K562 (cell line): ENCODE data around the gene FAAH. TPM values are rescaled to one million over a fixed set of nuclear protein-coding genes. Genes with fewer than 3 reads are reported as not detected.

Experiments used
- ATF7 ChIP-seq: fragments of 450-650 bp; IDR thresholded peaks from 2 replicates; pipeline ENCODE4 v1.7.1; 2014; ENCODE audit warnings: mild to moderate bottlenecking, moderate library complexity
- ETV1 ChIP-seq: fragments of 450-650 bp; conservative IDR thresholded peaks from 2 replicates; pipeline ENCODE4 v1.6.1; 2016; ENCODE audit warnings: missing genetic modification characterization, control low read depth, low read depth, missing compliant biosample characterization
- EWSR1 ChIP-seq: fragments of 450-650 bp; IDR thresholded peaks from 2 replicates; pipeline ENCODE4 v1.6.1; 2018; ENCODE audit warnings: borderline replicate concordance, mild to moderate bottlenecking, low read depth, moderate library complexity; ENCODE audit not compliant: partially characterized antibody
- MIER1 ChIP-seq: fragments of 450-650 bp; IDR thresholded peaks from 2 replicates; pipeline ENCODE4 v1.6.1; 2016; ENCODE audit warnings: antibody characterized with exemption, mild to moderate bottlenecking, low read depth
- NFE2 ChIP-seq: IDR thresholded peaks from 2 replicates; pipeline ENCODE4 v1.6.1; 2014; ENCODE audit warnings: antibody characterized with exemption, low read depth
- PYGO2 ChIP-seq: fragments of 450-650 bp; IDR thresholded peaks from 2 replicates; pipeline ENCODE4 v1.6.1; 2016; ENCODE audit warnings: mild to moderate bottlenecking, missing genetic modification characterization, moderate library complexity, missing compliant biosample characterization
- SP1 ChIP-seq: sonication (generic); formaldehyde crosslinking; IDR thresholded peaks from 2 replicates; pipeline ENCODE4 v1.8.1; 2022; ENCODE audit warnings: mild to moderate bottlenecking, missing genetic modification reagents
- SRSF1 ChIP-seq: fragments of 200-400 bp; formaldehyde crosslinking; IDR thresholded peaks from 2 replicates; pipeline ENCODE4 v1.6.1; 2017; ENCODE audit warnings: mild to moderate bottlenecking, low read depth, low read length, moderate library complexity
- ZKSCAN1 ChIP-seq: fragments of 150-350 bp; IDR thresholded peaks from 2 replicates; pipeline ENCODE4 v1.6.1; 2016; ENCODE audit warnings: low read depth, low read length
- ZNF212 ChIP-seq: fragments of 450-650 bp; formaldehyde crosslinking; IDR thresholded peaks from 2 replicates; pipeline ENCODE4 v1.4.0; 2020; ENCODE audit warnings: mild to moderate bottlenecking
- ZNF253 ChIP-seq: fragments of 250-450 bp; sonication (Bioruptor Pico); conservative IDR thresholded peaks from 2 replicates; pipeline ENCODE4 v1.6.1; 2021; ENCODE audit warnings: mild to moderate bottlenecking
- ZNF436 ChIP-seq: fragments of 250-450, 450-650 bp; sonication (Bioruptor Pico); formaldehyde crosslinking; IDR thresholded peaks from 2 replicates; pipeline ENCODE4 v1.7.0; 2020; ENCODE audit warnings: mild to moderate bottlenecking
- ZNF592 ChIP-seq: fragments of 450-650 bp; IDR thresholded peaks from 2 replicates; pipeline ENCODE4 v1.6.1; 2017; ENCODE audit warnings: antibody characterized with exemption, mild to moderate bottlenecking
- polyA plus RNA-seq, 8 experiments: library from polyadenylated mRNA; depleted of rRNA in 4 of 8; stranded (reverse) in 5 of 8; unstranded in 3 of 8; fragments of >200 nt; fragmentation: Nextera tagmentation in 2 of 8; fragmentation: Illumina TruSeq in 1 of 8; extraction: Ambion mirVana in 2 of 8; extraction: Trizol in 1 of 8; gene quantifications; 2 replicates each; pipeline versions ENCODE4 v1.2.1 to v1.2.3, GENCODE V29; 2011 to 2014; ENCODE audit warnings: inconsistent platforms in 1 of 8, missing spikeins in 1 of 8
- total RNA-seq, 7 experiments: library from RNA; depleted of rRNA in 6 of 7; stranded (reverse); fragments of >200 nt in 6 of 7; fragmentation: Illumina TruSeq in 2 of 7; extraction: Trizol in 2 of 7; gene quantifications; 2 replicates each; pipeline versions ENCODE4 v1.2.1 to v1.2.3, GENCODE V29; 2011 to 2021; ENCODE audit warnings: low replicate concordance in 1 of 7
- TF ChIP-seq, protein P1 (sequence below): fragments of 450-650 bp; formaldehyde crosslinking; IDR thresholded peaks from 2 replicates; pipeline ENCODE4 v1.4.0; 2022; ENCODE audit warnings: mild to moderate bottlenecking, moderate library complexity
- TF ChIP-seq, protein P2 (sequence below): fragments of 450-650 bp; IDR thresholded peaks from 2 replicates; pipeline ENCODE4 v1.6.1; 2016; ENCODE audit warnings: mild to moderate bottlenecking
- TF ChIP-seq, protein P3 (sequence below): fragments of 250-450 bp; sonication (Bioruptor Pico); IDR thresholded peaks from 2 replicates; pipeline ENCODE4 v1.4.0; 2020; ENCODE audit warnings: mild to moderate bottlenecking, moderate library complexity
- TF ChIP-seq, protein P4 (sequence below): fragments of 250-450 bp; sonication (Bioruptor Pico); IDR thresholded peaks from 2 replicates; pipeline ENCODE4 v1.4.0; 2020; ENCODE audit warnings: mild to moderate bottlenecking, moderate library complexity, borderline replicate concordance

FAAH gene
- total and polyA plus RNA-seq, 9 of the 15 experiments (the other 6 are each of a cell fraction or from before 2014, with no cell fraction given), result 0.06 to 1.1 (median 0.32) TPM

DNA sequence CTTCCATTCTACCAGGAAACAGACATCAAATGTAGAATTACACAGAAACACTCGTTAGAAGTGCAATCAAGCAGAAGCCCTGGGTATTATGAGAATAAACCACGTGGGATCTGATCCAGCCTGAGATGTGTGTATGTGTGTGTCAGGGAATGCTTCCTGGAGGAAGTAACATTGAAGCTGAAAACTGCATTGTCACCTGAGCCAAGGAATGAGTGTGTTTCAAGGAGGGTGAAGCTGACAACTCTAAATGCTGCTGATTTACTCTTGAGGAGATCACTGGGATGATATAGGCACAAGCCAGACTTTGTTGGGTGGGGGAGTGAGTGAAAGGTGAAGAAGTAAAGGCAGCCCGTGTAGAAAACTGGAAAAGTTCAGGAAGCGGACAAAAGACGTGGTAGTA, 27.6 kb downstream of the FAAH start (continued):
- TF ChIP-seq NFE2 (peak; percentile 95), ZKSCAN1 (no peak), ZNF253 (CRISPR knock-in tag) (no peak), EWSR1 (no peak), ZNF436 (CRISPR knock-in tag) (peak; percentile 73), PYGO2 (tag) (no peak), SP1 (no peak), ZNF212 (no peak), SRSF1 (no peak), ZNF592 (0 out of 2 replicates have a peak, but pooled peaks have one; percentile 66), ETV1 (tag) (peak; percentile 36; the same call in 1 of the 2 replicates), MIER1 (no peak), ATF7 (peak; percentile 22; the same call in 1 of the 2 replicates)
- TF ChIP-seq, protein P1, sequence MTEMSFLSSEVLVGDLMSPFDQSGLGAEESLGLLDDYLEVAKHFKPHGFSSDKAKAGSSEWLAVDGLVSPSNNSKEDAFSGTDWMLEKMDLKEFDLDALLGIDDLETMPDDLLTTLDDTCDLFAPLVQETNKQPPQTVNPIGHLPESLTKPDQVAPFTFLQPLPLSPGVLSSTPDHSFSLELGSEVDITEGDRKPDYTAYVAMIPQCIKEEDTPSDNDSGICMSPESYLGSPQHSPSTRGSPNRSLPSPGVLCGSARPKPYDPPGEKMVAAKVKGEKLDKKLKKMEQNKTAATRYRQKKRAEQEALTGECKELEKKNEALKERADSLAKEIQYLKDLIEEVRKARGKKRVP (CRISPR knock-in tag), result no peak
- TF ChIP-seq, protein P2, sequence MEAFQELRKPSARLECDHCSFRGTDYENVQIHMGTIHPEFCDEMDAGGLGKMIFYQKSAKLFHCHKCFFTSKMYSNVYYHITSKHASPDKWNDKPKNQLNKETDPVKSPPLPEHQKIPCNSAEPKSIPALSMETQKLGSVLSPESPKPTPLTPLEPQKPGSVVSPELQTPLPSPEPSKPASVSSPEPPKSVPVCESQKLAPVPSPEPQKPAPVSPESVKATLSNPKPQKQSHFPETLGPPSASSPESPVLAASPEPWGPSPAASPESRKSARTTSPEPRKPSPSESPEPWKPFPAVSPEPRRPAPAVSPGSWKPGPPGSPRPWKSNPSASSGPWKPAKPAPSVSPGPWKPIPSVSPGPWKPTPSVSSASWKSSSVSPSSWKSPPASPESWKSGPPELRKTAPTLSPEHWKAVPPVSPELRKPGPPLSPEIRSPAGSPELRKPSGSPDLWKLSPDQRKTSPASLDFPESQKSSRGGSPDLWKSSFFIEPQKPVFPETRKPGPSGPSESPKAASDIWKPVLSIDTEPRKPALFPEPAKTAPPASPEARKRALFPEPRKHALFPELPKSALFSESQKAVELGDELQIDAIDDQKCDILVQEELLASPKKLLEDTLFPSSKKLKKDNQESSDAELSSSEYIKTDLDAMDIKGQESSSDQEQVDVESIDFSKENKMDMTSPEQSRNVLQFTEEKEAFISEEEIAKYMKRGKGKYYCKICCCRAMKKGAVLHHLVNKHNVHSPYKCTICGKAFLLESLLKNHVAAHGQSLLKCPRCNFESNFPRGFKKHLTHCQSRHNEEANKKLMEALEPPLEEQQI, result no peak
- TF ChIP-seq, protein P3, sequence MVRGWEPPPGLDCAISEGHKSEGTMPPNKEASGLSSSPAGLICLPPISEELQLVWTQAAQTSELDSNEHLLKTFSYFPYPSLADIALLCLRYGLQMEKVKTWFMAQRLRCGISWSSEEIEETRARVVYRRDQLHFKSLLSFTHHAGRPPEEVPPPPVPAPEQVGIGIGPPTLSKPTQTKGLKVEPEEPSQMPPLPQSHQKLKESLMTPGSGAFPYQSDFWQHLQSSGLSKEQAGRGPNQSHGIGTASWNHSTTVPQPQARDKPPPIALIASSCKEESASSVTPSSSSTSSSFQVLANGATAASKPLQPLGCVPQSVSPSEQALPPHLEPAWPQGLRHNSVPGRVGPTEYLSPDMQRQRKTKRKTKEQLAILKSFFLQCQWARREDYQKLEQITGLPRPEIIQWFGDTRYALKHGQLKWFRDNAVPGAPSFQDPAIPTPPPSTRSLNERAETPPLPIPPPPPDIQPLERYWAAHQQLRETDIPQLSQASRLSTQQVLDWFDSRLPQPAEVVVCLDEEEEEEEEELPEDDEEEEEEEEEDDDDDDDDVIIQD (CRISPR knock-in tag), result no peak
- TF ChIP-seq, protein P4, sequence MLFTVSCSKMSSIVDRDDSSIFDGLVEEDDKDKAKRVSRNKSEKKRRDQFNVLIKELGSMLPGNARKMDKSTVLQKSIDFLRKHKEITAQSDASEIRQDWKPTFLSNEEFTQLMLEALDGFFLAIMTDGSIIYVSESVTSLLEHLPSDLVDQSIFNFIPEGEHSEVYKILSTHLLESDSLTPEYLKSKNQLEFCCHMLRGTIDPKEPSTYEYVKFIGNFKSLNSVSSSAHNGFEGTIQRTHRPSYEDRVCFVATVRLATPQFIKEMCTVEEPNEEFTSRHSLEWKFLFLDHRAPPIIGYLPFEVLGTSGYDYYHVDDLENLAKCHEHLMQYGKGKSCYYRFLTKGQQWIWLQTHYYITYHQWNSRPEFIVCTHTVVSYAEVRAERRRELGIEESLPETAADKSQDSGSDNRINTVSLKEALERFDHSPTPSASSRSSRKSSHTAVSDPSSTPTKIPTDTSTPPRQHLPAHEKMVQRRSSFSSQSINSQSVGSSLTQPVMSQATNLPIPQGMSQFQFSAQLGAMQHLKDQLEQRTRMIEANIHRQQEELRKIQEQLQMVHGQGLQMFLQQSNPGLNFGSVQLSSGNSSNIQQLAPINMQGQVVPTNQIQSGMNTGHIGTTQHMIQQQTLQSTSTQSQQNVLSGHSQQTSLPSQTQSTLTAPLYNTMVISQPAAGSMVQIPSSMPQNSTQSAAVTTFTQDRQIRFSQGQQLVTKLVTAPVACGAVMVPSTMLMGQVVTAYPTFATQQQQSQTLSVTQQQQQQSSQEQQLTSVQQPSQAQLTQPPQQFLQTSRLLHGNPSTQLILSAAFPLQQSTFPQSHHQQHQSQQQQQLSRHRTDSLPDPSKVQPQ (CRISPR knock-in tag), result no peak
